GDM1 (cell line): ENCODE results near the gene SIK3.

Source experiments
- DNase-seq: peaks from one replicate; lab custom pipeline; 2025; lab: John Stamatoyannopoulos, UW

The SIK3 gene

GRCh38 chr11:116864531-116864930, 233.7 kb downstream of the SIK3 start:
- DNase-seq, result no peak

- DNase-seq, result no peak
Measured at GRCh38 chr11:116862951-116863350, 235.3 kb downstream of the SIK3 start.

- no peak for DNase-seq
Measured at GRCh38 chr11:116862185-116862584, 236.0 kb downstream of the SIK3 start.

GRCh38 chr11:116861539-116861938, 236.7 kb downstream of the SIK3 start:
- no peak for DNase-seq

GRCh38 chr11:116860303-116860702, 237.9 kb downstream of the SIK3 start:
- no peak for DNase-seq

- no peak for DNase-seq
Measured at GRCh38 chr11:116859175-116859574, 239.1 kb downstream of the SIK3 start.

- DNase-seq, result no peak
Measured at GRCh38 chr11:116857936-116858335, 240.3 kb downstream of the SIK3 start.

GRCh38 chr11:116857316-116857715, 240.9 kb downstream of the SIK3 start:
- no peak for DNase-seq

GRCh38 chr11:116856423-116856822, 241.8 kb downstream of the SIK3 start:
- DNase-seq, result no peak

GRCh38 chr11:116855413-116855812, 242.8 kb downstream of the SIK3 start:
- DNase-seq, result no peak

- peak; percentile 79 for DNase-seq
Measured at GRCh38 chr11:116853461-116854073, 244.7 kb downstream of the SIK3 start.

- DNase-seq, result no peak
Measured at GRCh38 chr11:116852261-116853031, 245.8 kb downstream of the SIK3 start.

- peak; percentile 85 for DNase-seq
Measured at GRCh38 chr11:116851626-116852025, 246.6 kb downstream of the SIK3 start.

GRCh38 chr11:116849486-116849885, 248.7 kb downstream of the SIK3 start:
- peak; percentile 67 for DNase-seq

GRCh38 chr11:116849060-116849459, 249.2 kb downstream of the SIK3 start:
- no peak for DNase-seq

GRCh38 chr11:116847612-116848011, 250.6 kb downstream of the SIK3 start:
- no peak for DNase-seq

- DNase-seq, result no peak
Measured at GRCh38 chr11:116844722-116845121, 253.5 kb downstream of the SIK3 start.

- no peak for DNase-seq
Measured at GRCh38 chr11:116843661-116844060, 254.6 kb downstream of the SIK3 start.

- DNase-seq, result no peak
Measured at GRCh38 chr11:116842909-116843308, 255.3 kb downstream of the SIK3 start.

GRCh38 chr11:116842117-116842516, 256.1 kb downstream of the SIK3 start:
- no peak for DNase-seq

GRCh38 chr11:116840746-116841296, 257.4 kb downstream of the SIK3 start:
- DNase-seq, result no peak

- peak; percentile 18 for DNase-seq
Measured at GRCh38 chr11:116840224-116840745, 257.9 kb downstream of the SIK3 start.
